K562 (cell line): ENCODE results near the gene ERVK3-1. TPM values are rescaled to one million over a fixed set of nuclear protein-coding genes. Genes with fewer than 3 reads are reported as not detected.
A peak's percentile ranks its signal among the peaks of the same experiment; 100 is the strongest.

Experiments used
- C11orf30 ChIP-seq: fragments of 450-650 bp; IDR thresholded peaks from 2 replicates; pipeline ENCODE4 v1.6.1; 2016; ENCODE audit warnings: low read depth, mild to moderate bottlenecking
- CREBBP ChIP-seq: IDR thresholded peaks from one replicate; pipeline ENCODE4 v1.6.1; 2012; ENCODE audit warnings: low read depth, mild to moderate bottlenecking, control low read depth, inconsistent platforms, low read length
- ELK3 ChIP-seq: fragments of 450-650 bp; formaldehyde crosslinking; IDR thresholded peaks from 2 replicates; pipeline ENCODE4 v1.4.0; 2020; ENCODE audit warnings: mild to moderate bottlenecking
- MEF2D ChIP-seq: conservative IDR thresholded peaks from 2 replicates; pipeline ENCODE4 v1.6.1; 2016; ENCODE audit warnings: low read depth, missing genetic modification characterization, missing compliant biosample characterization
- NFATC3 ChIP-seq: fragments of 450-650 bp; IDR thresholded peaks from 2 replicates; pipeline ENCODE4 v1.6.1; 2017; ENCODE audit warnings: mild to moderate bottlenecking
- TFAM ChIP-seq: fragments of 250-450 bp; sonication (Bioruptor Pico); conservative IDR thresholded peaks from 2 replicates; pipeline ENCODE4 v1.5.0; 2021; ENCODE audit warnings: mild to moderate bottlenecking, moderate library complexity
- U2AF1 ChIP-seq: fragments of 200-400 bp; formaldehyde crosslinking; optimal IDR thresholded peaks from 2 replicates; pipeline ENCODE3; 2017; ENCODE audit warnings: mild to moderate bottlenecking, low read depth, low read length, moderate library complexity
- ZBTB1 ChIP-seq: sonication (generic); formaldehyde crosslinking; IDR thresholded peaks from 2 replicates; pipeline ENCODE4 v1.8.1; 2023; ENCODE audit warnings: missing genetic modification reagents, low read depth, mild to moderate bottlenecking, borderline replicate concordance
- ZNF274 ChIP-seq: IDR thresholded peaks from 2 replicates; pipeline ENCODE4 v1.6.1; 2011; ENCODE audit warnings: low read depth, mild to moderate bottlenecking, low read length, moderate library complexity, borderline replicate concordance
- ZNF324 ChIP-seq: fragments of 250-450 bp; sonication (Bioruptor Pico); IDR thresholded peaks from 2 replicates; pipeline ENCODE4 v1.4.0; 2020; ENCODE audit warnings: mild to moderate bottlenecking
- ZNF436 ChIP-seq: fragments of 250-450, 450-650 bp; sonication (Bioruptor Pico); formaldehyde crosslinking; IDR thresholded peaks from 2 replicates; pipeline ENCODE4 v1.7.0; 2020; ENCODE audit warnings: mild to moderate bottlenecking
- ZNF785 ChIP-seq: fragments of 250-450 bp; sonication (Bioruptor Pico); IDR thresholded peaks from 2 replicates; pipeline ENCODE4 v1.4.0; 2020; ENCODE audit warnings: mild to moderate bottlenecking
- ZNF830 ChIP-seq: fragments of 250-450 bp; sonication (Bioruptor Pico); IDR thresholded peaks from 2 replicates; pipeline ENCODE4 v1.5.0; 2021; ENCODE audit warnings: mild to moderate bottlenecking
- polyA plus RNA-seq, 8 experiments: library from polyadenylated mRNA; depleted of rRNA in 4 of 8; stranded (reverse) in 5 of 8; unstranded in 3 of 8; fragments of >200 nt; fragmentation: Nextera tagmentation in 2 of 8; fragmentation: Illumina TruSeq in 1 of 8; extraction: Ambion mirVana in 2 of 8; extraction: Trizol in 1 of 8; gene quantifications; 2 replicates each; pipeline versions ENCODE4 v1.2.1 to v1.2.3, GENCODE V29; 2011 to 2014; ENCODE audit warnings: inconsistent platforms in 1 of 8, missing spikeins in 1 of 8
- total RNA-seq, 7 experiments: library from RNA; depleted of rRNA in 6 of 7; stranded (reverse); fragments of >200 nt in 6 of 7; fragmentation: Illumina TruSeq in 2 of 7; extraction: Trizol in 2 of 7; gene quantifications; 2 replicates each; pipeline versions ENCODE4 v1.2.1 to v1.2.3, GENCODE V29; 2011 to 2021; ENCODE audit warnings: low replicate concordance in 1 of 7
- TF ChIP-seq, protein P1 (sequence below): sonication (generic); formaldehyde crosslinking; IDR thresholded peaks from 2 replicates; pipeline ENCODE4 v1.8.1; 2023; ENCODE audit warnings: missing genetic modification reagents, mild to moderate bottlenecking, borderline replicate concordance
- TF ChIP-seq, protein P2 (sequence below): fragments of 250-450 bp; sonication (Bioruptor Pico); IDR thresholded peaks from 2 replicates; pipeline ENCODE4 v1.4.0; 2020; ENCODE audit warnings: mild to moderate bottlenecking, moderate library complexity
- TF ChIP-seq, protein P3 (sequence below): fragments of 450-650 bp; IDR thresholded peaks from 2 replicates; pipeline ENCODE4 v1.6.1; 2016; ENCODE audit warnings: mild to moderate bottlenecking

The ERVK3-1 gene
- total and polyA plus RNA-seq, 9 of the 15 experiments (the other 6 are each of a cell fraction or from before 2014, with no cell fraction given) = 87.6 to 299 (median 119) TPM

GRCh38 chr19:58362272-58362994 is 57.3 kb downstream of the ERVK3-1 start, which contains the start of gene ZNF497 (continued):
- TF ChIP-seq ZNF324 = no peak
- TF ChIP-seq, protein P1, sequence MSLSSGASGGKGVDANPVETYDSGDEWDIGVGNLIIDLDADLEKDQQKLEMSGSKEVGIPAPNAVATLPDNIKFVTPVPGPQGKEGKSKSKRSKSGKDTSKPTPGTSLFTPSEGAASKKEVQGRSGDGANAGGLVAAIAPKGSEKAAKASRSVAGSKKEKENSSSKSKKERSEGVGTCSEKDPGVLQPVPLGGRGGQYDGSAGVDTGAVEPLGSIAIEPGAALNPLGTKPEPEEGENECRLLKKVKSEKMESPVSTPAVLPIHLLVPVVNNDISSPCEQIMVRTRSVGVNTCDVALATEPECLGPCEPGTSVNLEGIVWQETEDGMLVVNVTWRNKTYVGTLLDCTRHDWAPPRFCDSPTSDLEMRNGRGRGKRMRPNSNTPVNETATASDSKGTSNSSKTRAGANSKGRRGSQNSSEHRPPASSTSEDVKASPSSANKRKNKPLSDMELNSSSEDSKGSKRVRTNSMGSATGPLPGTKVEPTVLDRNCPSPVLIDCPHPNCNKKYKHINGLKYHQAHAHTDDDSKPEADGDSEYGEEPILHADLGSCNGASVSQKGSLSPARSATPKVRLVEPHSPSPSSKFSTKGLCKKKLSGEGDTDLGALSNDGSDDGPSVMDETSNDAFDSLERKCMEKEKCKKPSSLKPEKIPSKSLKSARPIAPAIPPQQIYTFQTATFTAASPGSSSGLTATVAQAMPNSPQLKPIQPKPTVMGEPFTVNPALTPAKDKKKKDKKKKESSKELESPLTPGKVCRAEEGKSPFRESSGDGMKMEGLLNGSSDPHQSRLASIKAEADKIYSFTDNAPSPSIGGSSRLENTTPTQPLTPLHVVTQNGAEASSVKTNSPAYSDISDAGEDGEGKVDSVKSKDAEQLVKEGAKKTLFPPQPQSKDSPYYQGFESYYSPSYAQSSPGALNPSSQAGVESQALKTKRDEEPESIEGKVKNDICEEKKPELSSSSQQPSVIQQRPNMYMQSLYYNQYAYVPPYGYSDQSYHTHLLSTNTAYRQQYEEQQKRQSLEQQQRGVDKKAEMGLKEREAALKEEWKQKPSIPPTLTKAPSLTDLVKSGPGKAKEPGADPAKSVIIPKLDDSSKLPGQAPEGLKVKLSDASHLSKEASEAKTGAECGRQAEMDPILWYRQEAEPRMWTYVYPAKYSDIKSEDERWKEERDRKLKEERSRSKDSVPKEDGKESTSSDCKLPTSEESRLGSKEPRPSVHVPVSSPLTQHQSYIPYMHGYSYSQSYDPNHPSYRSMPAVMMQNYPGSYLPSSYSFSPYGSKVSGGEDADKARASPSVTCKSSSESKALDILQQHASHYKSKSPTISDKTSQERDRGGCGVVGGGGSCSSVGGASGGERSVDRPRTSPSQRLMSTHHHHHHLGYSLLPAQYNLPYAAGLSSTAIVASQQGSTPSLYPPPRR (CRISPR knock-in tag) = no peak; the same call in 1 of the 2 replicates
- TF ChIP-seq MEF2D = no peak
- no peak for TF ChIP-seq ZNF830 (CRISPR knock-in tag)
- no peak for TF ChIP-seq ELK3 (CRISPR knock-in tag)
- TF ChIP-seq, protein P2, sequence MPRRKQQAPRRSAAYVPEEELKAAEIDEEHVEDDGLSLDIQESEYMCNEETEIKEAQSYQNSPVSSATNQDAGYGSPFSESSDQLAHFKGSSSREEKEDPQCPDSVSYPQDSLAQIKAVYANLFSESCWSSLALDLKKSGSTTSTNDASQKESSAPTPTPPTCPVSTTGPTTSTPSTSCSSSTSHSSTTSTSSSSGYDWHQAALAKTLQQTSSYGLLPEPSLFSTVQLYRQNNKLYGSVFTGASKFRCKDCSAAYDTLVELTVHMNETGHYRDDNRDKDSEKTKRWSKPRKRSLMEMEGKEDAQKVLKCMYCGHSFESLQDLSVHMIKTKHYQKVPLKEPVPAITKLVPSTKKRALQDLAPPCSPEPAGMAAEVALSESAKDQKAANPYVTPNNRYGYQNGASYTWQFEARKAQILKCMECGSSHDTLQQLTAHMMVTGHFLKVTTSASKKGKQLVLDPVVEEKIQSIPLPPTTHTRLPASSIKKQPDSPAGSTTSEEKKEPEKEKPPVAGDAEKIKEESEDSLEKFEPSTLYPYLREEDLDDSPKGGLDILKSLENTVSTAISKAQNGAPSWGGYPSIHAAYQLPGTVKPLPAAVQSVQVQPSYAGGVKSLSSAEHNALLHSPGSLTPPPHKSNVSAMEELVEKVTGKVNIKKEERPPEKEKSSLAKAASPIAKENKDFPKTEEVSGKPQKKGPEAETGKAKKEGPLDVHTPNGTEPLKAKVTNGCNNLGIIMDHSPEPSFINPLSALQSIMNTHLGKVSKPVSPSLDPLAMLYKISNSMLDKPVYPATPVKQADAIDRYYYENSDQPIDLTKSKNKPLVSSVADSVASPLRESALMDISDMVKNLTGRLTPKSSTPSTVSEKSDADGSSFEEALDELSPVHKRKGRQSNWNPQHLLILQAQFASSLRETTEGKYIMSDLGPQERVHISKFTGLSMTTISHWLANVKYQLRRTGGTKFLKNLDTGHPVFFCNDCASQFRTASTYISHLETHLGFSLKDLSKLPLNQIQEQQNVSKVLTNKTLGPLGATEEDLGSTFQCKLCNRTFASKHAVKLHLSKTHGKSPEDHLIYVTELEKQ (CRISPR knock-in tag) = no peak
- TF ChIP-seq U2AF1 = peak; percentile 66
- no peak for TF ChIP-seq TFAM (CRISPR knock-in tag)
- TF ChIP-seq ZNF785 (CRISPR knock-in tag) = no peak
- TF ChIP-seq NFATC3 = peak; percentile 95
- no peak; the same call in 1 of the 2 replicates for TF ChIP-seq ZNF274
- peak; percentile 93 for TF ChIP-seq C11orf30
- TF ChIP-seq, protein P3, sequence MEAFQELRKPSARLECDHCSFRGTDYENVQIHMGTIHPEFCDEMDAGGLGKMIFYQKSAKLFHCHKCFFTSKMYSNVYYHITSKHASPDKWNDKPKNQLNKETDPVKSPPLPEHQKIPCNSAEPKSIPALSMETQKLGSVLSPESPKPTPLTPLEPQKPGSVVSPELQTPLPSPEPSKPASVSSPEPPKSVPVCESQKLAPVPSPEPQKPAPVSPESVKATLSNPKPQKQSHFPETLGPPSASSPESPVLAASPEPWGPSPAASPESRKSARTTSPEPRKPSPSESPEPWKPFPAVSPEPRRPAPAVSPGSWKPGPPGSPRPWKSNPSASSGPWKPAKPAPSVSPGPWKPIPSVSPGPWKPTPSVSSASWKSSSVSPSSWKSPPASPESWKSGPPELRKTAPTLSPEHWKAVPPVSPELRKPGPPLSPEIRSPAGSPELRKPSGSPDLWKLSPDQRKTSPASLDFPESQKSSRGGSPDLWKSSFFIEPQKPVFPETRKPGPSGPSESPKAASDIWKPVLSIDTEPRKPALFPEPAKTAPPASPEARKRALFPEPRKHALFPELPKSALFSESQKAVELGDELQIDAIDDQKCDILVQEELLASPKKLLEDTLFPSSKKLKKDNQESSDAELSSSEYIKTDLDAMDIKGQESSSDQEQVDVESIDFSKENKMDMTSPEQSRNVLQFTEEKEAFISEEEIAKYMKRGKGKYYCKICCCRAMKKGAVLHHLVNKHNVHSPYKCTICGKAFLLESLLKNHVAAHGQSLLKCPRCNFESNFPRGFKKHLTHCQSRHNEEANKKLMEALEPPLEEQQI = no peak
- TF ChIP-seq ZBTB1 (CRISPR knock-in tag) = peak; percentile 4; the same call in 1 of the 2 replicates
- TF ChIP-seq ZNF436 (CRISPR knock-in tag) = no peak
- no peak for TF ChIP-seq CREBBP
